ENCODE measurements around the gene RSBN1. TPM values are rescaled to one million over a fixed set of nuclear protein-coding genes. Genes with fewer than 3 reads are reported as not detected.

Gene RSBN1
- total and polyA plus RNA-seq, 10 of the 15 experiments (the other 5 are each of a cell fraction or from before 2014, with no cell fraction given), result 2.9 to 26.8 (median 11.5) TPM

DNA sequence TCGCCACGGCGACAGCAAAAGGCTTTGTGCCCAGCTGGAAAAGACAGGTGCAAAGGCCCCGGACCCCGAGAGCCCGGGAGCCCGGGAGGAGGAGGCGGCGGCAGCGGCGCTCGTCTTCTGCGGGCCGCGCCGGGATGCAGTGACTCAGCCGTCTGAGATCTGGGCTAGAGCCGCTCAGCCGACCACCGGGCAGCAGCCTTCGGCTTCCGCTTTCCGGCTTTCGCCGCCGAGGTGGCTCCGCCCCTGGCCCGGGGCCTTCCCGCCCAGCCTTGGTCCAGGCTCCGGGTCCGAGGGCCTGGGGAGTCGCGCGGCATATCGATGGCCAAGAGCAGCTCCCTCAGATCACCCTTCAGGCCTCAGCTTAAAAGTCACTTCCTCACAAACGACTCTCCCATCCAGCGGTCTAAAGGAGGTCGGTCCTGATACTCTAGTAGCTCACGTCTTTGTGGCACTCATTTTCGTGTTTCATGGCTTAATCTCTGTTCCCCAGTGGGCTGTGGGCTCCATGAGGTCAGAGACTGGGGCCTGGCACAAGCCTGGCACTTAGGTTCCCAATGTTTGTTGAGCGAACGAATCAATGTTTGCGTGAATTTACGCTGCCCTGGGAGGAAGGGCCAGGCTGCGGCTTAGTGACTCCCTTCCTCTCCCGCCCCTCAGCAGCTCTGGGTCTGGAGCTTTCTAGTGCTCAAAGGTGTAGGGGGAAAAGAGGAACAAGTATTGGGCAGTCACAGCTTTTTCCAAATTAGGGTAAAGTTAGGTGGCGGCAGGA lies 52.8 kb downstream of the RSBN1 start, which contains the start of gene PHTF1 (continued):
- TF ChIP-seq BHLHE40 (IDR thresholded peaks at IDR 0.05; ENCODE audit: borderline replicate concordance in 1 of 2, low read depth in 2 of 2, low read length in 1 of 2) (0 out of 4 replicates have a peak, but pooled peaks of 1 of the 2 experiments have one; percentile 55), PML (IDR thresholded peaks at IDR 0.05; ENCODE audit: low read length) (peak; percentile 90), IKZF1 (conservative IDR thresholded peaks at IDR 0.05) (peak; percentile 61), POU2F2 (IDR thresholded peaks at IDR 0.05; ENCODE audit: borderline replicate concordance, low read depth, low read length) (0 out of 3 replicates have a peak, but pooled peaks have one; percentile 24), EZH2 (IDR thresholded peaks at IDR 0.05; ENCODE audit: borderline replicate concordance, control insufficient read depth, low read depth, low read length) (no peak), CREB1 (IDR thresholded peaks at IDR 0.05; ENCODE audit: low read depth) (no peak), HDGF (IDR thresholded peaks at IDR 0.05) (0 out of 2 replicates have a peak, but pooled peaks have one; percentile 73), MTA2 (IDR thresholded peaks at IDR 0.05; ENCODE audit: low read depth) (peak; percentile 31), SPI1 (IDR thresholded peaks at IDR 0.05; ENCODE audit: borderline replicate concordance, insufficient read depth, low read depth, low read length) (peak; percentile 76; the same call in 1 of the 2 replicates), IRF4 (IDR thresholded peaks at IDR 0.05; ENCODE audit: low read depth, low read length) (no peak; the same call in 1 of the 2 replicates), CEBPB (IDR thresholded peaks at IDR 0.05; ENCODE audit: borderline replicate concordance in 1 of 2, low read depth in 2 of 2, low read length in 2 of 2) (no peak), ATF7 (IDR thresholded peaks at IDR 0.05; ENCODE audit: low read depth) (peak; percentile 26; the same call in 1 of the 2 replicates), POLR2AphosphoS2 (IDR thresholded peaks at IDR 0.05; ENCODE audit: low read depth, low read length) (peak; percentile 84), ESRRA (IDR thresholded peaks at IDR 0.05; ENCODE audit: low read length) (no peak), NR2F1 (conservative IDR thresholded peaks at IDR 0.05) (peak; percentile 76; the same call in 1 of the 2 replicates), YY1 (IDR thresholded peaks at IDR 0.05; ENCODE audit: low read depth, low read length) (0 out of 2 replicates have a peak, but pooled peaks have one; percentile 4)
- TF ChIP-seq, protein P1, sequence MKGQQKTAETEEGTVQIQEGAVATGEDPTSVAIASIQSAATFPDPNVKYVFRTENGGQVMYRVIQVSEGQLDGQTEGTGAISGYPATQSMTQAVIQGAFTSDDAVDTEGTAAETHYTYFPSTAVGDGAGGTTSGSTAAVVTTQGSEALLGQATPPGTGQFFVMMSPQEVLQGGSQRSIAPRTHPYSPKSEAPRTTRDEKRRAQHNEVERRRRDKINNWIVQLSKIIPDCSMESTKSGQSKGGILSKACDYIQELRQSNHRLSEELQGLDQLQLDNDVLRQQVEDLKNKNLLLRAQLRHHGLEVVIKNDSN (IDR thresholded peaks at IDR 0.05; ENCODE audit: borderline replicate concordance, extremely low read length, insufficient read depth, low read depth, low read length), result no peak
- TF ChIP-seq, protein P2, sequence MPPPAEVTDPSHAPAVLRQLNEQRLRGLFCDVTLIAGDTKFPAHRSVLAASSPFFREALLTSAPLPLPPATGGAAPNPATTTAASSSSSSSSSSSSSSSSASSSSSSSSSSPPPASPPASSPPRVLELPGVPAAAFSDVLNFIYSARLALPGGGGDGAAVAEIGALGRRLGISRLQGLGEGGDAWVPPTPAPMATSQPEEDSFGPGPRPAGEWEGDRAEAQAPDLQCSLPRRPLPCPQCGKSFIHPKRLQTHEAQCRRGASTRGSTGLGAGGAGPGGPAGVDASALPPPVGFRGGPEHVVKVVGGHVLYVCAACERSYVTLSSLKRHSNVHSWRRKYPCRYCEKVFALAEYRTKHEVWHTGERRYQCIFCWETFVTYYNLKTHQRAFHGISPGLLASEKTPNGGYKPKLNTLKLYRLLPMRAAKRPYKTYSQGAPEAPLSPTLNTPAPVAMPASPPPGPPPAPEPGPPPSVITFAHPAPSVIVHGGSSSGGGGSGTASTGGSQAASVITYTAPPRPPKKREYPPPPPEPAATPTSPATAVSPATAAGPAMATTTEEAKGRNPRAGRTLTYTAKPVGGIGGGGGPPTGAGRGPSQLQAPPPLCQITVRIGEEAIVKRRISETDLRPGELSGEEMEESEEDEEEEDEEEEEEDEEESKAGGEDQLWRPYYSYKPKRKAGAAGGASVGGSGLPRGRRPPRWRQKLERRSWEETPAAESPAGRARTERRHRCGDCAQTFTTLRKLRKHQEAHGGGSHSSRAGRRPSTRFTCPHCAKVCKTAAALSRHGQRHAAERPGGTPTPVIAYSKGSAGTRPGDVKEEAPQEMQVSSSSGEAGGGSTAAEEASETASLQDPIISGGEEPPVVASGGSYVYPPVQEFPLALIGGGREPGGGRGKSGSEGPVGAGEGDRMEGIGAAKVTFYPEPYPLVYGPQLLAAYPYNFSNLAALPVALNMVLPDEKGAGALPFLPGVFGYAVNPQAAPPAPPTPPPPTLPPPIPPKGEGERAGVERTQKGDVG (CRISPR knock-in tag; IDR thresholded peaks at IDR 0.05), result no peak
- TF ChIP-seq, protein P3, sequence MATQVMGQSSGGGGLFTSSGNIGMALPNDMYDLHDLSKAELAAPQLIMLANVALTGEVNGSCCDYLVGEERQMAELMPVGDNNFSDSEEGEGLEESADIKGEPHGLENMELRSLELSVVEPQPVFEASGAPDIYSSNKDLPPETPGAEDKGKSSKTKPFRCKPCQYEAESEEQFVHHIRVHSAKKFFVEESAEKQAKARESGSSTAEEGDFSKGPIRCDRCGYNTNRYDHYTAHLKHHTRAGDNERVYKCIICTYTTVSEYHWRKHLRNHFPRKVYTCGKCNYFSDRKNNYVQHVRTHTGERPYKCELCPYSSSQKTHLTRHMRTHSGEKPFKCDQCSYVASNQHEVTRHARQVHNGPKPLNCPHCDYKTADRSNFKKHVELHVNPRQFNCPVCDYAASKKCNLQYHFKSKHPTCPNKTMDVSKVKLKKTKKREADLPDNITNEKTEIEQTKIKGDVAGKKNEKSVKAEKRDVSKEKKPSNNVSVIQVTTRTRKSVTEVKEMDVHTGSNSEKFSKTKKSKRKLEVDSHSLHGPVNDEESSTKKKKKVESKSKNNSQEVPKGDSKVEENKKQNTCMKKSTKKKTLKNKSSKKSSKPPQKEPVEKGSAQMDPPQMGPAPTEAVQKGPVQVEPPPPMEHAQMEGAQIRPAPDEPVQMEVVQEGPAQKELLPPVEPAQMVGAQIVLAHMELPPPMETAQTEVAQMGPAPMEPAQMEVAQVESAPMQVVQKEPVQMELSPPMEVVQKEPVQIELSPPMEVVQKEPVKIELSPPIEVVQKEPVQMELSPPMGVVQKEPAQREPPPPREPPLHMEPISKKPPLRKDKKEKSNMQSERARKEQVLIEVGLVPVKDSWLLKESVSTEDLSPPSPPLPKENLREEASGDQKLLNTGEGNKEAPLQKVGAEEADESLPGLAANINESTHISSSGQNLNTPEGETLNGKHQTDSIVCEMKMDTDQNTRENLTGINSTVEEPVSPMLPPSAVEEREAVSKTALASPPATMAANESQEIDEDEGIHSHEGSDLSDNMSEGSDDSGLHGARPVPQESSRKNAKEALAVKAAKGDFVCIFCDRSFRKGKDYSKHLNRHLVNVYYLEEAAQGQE (IDR thresholded peaks at IDR 0.05; ENCODE audit: low read depth, low read length), result no peak
- TF ChIP-seq, protein P4, sequence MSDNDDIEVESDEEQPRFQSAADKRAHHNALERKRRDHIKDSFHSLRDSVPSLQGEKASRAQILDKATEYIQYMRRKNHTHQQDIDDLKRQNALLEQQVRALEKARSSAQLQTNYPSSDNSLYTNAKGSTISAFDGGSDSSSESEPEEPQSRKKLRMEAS (IDR thresholded peaks at IDR 0.05; ENCODE audit: low read depth, low read length), result 0 out of 2 replicates have a peak, but pooled peaks have one; percentile 31

All from GM12878 (cell line).